ENCODE measurements around the gene NDUFB2.
"Not testable (repeated sequence)": the region's sequence is repeated elsewhere in the genome, so short reads cannot be mapped to it uniquely, and the experiment has no call there.

NDUFB2 gene

GRCh38 chr7:140732416-140732815, 35.9 kb downstream of the NDUFB2 start:
- Histone ChIP-seq H3K36me3 (no peaks in the 10 kb centered on the region), H3K9me3 (no peaks in the 10 kb centered on the region), H3K27me3 (no peaks in the 10 kb centered on the region), H3K4me3 (ENCODE audit: low read depth, low read length) (no peak overlapping the region), H3K4me1 (no peaks in the 10 kb centered on the region)
- TF ChIP-seq, protein P1, sequence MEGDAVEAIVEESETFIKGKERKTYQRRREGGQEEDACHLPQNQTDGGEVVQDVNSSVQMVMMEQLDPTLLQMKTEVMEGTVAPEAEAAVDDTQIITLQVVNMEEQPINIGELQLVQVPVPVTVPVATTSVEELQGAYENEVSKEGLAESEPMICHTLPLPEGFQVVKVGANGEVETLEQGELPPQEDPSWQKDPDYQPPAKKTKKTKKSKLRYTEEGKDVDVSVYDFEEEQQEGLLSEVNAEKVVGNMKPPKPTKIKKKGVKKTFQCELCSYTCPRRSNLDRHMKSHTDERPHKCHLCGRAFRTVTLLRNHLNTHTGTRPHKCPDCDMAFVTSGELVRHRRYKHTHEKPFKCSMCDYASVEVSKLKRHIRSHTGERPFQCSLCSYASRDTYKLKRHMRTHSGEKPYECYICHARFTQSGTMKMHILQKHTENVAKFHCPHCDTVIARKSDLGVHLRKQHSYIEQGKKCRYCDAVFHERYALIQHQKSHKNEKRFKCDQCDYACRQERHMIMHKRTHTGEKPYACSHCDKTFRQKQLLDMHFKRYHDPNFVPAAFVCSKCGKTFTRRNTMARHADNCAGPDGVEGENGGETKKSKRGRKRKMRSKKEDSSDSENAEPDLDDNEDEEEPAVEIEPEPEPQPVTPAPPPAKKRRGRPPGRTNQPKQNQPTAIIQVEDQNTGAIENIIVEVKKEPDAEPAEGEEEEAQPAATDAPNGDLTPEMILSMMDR (IDR thresholded peaks at IDR 0.05; ENCODE audit: low read depth, low read length) = no peak
- DNase-seq = no peak

DNA sequence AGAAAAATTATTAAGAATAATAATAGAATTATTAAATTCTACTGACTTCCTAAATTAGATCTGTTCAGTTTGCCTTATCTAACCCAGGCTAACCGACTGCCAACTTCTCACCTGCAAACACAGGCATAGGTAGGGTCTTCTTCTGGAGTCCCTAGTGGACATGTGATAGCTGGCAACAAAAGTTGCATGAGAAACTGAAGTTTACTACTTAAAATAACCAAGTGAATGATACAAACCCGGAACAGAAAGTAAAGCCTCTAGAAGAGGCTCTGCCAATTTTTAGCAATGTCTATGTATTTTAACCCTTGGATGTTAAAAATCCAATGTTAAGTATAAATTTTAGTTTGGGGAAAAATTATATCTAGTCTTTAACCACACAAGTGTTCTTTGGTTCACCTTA, 37.6 kb downstream of the NDUFB2 start:
- no peak for DNase-seq
- Histone ChIP-seq H3K36me3 (peaks cover 5% of the 10 kb centered on the region; the same call in 1 of the 2 replicates), H3K9me3 (no peaks in the 10 kb centered on the region), H3K4me3 (ENCODE audit: low read depth, low read length) (no peak overlapping the region), H3K4me1 (no peaks in the 10 kb centered on the region), H3K27me3 (no peaks in the 10 kb centered on the region)
- TF ChIP-seq, protein P1 (IDR thresholded peaks at IDR 0.05; ENCODE audit: low read depth, low read length) = 0 out of 2 replicates have a peak, but pooled peaks have one; percentile 1

DNA sequence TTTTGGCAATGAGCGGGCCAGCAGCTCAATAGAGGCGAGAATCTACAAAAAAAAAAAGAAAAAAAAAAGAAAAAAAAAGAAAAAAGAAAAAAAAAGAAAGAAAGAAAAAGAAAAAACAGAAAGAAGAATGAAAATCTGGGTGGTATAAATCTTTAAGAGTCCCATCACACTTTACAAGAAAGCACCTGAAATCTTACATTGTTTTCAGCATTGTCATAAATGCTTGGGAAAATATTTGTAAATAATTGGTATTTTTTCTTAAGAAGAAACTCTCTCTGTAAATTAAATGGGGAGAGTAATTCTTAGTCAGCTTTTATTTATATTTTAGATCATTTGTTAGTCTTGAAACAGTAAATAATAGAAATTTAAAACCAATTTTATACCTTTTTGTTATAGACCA, 38.2 kb downstream of the NDUFB2 start:
- H3K9me3 ChIP-seq = no peaks in the 10 kb centered on the region
- TF ChIP-seq, protein P1 (IDR thresholded peaks at IDR 0.05; ENCODE audit: low read depth, low read length) = no peak
- no peaks in the 10 kb centered on the region for H3K27me3 ChIP-seq
- peaks cover 5% of the 10 kb centered on the region; the same call in 1 of the 2 replicates for H3K36me3 ChIP-seq
- no peak for DNase-seq
- no peak overlapping the region for H3K4me3 ChIP-seq (ENCODE audit: low read depth, low read length)
- no peaks in the 10 kb centered on the region for H3K4me1 ChIP-seq

DNA sequence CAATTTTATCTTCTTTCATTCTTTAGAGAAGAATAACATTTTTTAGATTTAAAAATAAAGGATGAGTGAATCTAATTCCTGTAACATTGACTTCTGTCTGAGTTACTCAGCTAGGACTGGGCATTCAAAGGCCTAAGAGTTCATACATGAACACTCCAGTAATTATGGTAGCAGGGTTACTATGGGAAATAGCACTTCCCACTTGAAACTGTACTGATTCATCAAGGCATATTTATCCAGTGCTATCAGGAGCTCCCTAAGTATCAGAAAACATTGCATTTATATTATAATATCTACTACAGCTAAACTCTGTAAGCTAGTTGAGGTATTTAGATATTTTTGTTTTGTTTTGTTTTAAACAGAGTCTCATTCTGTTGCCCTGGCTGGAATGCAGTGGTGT, 41.8 kb downstream of the NDUFB2 start:
- no peak for DNase-seq
- Histone ChIP-seq H3K4me3 (ENCODE audit: low read depth, low read length) (no peak overlapping the region), H3K36me3 (peaks cover 5% of the 10 kb centered on the region; the same call in 1 of the 2 replicates), H3K4me1 (no peaks in the 10 kb centered on the region), H3K9me3 (no peaks in the 10 kb centered on the region), H3K27me3 (no peaks in the 10 kb centered on the region)
- TF ChIP-seq, protein P1 (IDR thresholded peaks at IDR 0.05; ENCODE audit: low read depth, low read length) = no peak

DNA sequence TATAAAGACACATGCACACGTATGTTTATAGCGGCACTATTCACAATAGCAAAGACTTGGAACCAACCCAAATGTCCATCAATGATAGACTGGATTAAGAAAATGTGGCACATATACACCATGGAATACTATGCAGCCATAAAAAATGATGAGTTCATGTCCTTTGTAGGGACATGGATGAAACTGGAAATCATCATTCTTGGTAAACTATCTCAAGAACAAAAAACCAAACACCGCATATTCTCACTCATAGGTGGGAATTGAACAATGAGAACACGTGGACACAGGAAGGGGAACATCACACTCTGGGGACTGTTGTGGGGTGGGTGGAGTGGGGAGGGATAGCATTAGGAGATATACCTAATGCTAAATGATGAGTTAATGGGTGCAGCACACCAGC, 46.7 kb downstream of the NDUFB2 start:
- DNase-seq; H3K36me3 ChIP-seq; H3K4me1 ChIP-seq; H3K27me3 ChIP-seq; H3K4me3 ChIP-seq (ENCODE audit: low read depth, low read length); H3K9me3 ChIP-seq: not testable (repeated sequence)

DNA sequence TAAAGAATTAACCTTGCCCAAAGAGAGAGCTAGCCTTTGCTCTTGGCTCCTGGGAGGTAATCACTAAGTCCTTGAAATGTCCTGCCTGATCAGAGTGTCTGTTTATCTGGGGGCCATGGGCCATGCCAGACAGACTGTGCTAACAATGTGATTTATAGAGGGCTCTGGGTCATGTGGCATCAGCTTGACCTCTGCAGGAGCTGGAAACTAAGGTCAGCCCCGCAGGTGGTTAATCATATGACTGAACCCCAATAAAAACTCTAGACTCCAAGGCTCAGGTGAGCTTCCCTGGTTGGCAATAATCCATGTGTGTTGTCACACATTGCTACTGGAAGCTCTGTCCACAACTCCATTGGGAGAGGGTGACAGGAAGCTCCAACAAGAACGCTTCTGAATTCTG, 47.5 kb downstream of the NDUFB2 start:
- Histone ChIP-seq H3K9me3 (no peaks in the 10 kb centered on the region), H3K4me3 (ENCODE audit: low read depth, low read length) (no peak overlapping the region), H3K4me1 (no peaks in the 10 kb centered on the region), H3K27me3 (no peaks in the 10 kb centered on the region), H3K36me3 (no peaks in the 10 kb centered on the region)
- DNase-seq = no peak
- TF ChIP-seq, protein P1 (IDR thresholded peaks at IDR 0.05; ENCODE audit: low read depth, low read length) = no peak
